Spleen (tissue), 7 donors: Measurements from ENCODE around the gene MYL10.

Experiments
- POLR2AphosphoS5 ChIP-seq, 3 donors: sonication (generic); formaldehyde crosslinking; IDR thresholded peaks; one replicate each; pipeline ENCODE4 v1.5.1; 2017; ENCODE audit warnings: antibody characterized with exemption in 3 of 3
- TF ChIP-seq, protein P1 (sequence below), 11 experiments: fragments of 200-600 bp in 7 of 11; fragments of 450-650 bp in 4 of 11; sonication (generic) in 4 of 11; IDR thresholded peaks in 8 of 11; conservative IDR thresholded peaks in 3 of 11; 1 replicate in 7 of 11; 2 replicates in 4 of 11; pipeline versions ENCODE4 v1.4.0 to v1.8.0; 2016 to 2021; ENCODE audit warnings: antibody characterized with exemption in 11 of 11, inconsistent platforms in 4 of 11, mild to moderate bottlenecking in 1 of 11
- donor health status: DM: no; HTN: no; CAD: no; lungs with moderate emphysema.
- donor health status: DM: no; HTN: no; CAD: no.
- donor health status: DM: no; HTN: no; CAD: no.

DNA sequence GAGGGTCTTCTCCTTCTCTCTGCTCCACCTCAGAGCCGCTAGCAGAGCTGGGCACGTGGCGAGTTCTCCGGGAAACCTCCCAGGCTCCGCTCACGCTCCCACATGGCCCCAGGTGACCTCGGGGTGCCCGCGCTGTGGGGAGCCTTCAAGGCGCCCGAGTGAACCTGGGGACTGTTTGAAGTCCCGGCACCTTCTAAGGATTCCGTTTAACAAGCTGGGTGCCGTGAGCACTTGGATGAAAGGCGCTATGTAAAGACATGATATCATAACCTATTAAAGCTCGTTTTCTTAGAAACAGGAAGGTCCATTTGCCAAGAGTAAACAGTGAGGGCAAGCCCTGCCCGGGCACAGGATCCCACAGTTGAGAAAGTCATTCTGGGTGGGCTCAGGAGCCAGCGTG lies 15.8 kb upstream of the MYL10 start:
- TF ChIP-seq, protein P1, sequence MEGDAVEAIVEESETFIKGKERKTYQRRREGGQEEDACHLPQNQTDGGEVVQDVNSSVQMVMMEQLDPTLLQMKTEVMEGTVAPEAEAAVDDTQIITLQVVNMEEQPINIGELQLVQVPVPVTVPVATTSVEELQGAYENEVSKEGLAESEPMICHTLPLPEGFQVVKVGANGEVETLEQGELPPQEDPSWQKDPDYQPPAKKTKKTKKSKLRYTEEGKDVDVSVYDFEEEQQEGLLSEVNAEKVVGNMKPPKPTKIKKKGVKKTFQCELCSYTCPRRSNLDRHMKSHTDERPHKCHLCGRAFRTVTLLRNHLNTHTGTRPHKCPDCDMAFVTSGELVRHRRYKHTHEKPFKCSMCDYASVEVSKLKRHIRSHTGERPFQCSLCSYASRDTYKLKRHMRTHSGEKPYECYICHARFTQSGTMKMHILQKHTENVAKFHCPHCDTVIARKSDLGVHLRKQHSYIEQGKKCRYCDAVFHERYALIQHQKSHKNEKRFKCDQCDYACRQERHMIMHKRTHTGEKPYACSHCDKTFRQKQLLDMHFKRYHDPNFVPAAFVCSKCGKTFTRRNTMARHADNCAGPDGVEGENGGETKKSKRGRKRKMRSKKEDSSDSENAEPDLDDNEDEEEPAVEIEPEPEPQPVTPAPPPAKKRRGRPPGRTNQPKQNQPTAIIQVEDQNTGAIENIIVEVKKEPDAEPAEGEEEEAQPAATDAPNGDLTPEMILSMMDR (IDR thresholded peaks at IDR 0.05 in 8 of 11, conservative IDR thresholded peaks at IDR 0.05 in 3 of 11): no peak
- TF ChIP-seq POLR2AphosphoS5 (IDR thresholded peaks at IDR 0.05): no peak
